Measurements from ENCODE around the gene HNRNPLL. TPM values are rescaled to one million over a fixed set of nuclear protein-coding genes. Genes with fewer than 3 reads are reported as not detected.
"Not testable (repeated sequence)": the region's sequence is repeated elsewhere in the genome, so short reads cannot be mapped to it uniquely, and the experiment has no call there.

Gene HNRNPLL
- total RNA-seq, 2 donors from 2014 or later: 24.7 to 28.3 TPM

GRCh38 chr2:38621018-38621417 is 18.3 kb upstream of the HNRNPLL start:
- ATAC-seq (no peak), DNase-seq (no peak)
- intact Hi-C loops (cut with DNase I): no loop called here

GRCh38 chr2:38620282-38620977 is 17.7 kb upstream of the HNRNPLL start:
- intact Hi-C loops (cut with DNase I): no loop called here
- ATAC-seq (peak; percentile 65 to 81), DNase-seq (no peak)

GRCh38 chr2:38619458-38620164 is 16.9 kb upstream of the HNRNPLL start:
- ATAC-seq: peak in 1 of 2 donors; percentile 66
- intact Hi-C loops (cut with DNase I): no loop called here
- DNase-seq: no peak

GRCh38 chr2:38617301-38617700 is 14.6 kb upstream of the HNRNPLL start:
- intact Hi-C loops (cut with DNase I): no loop called here
- DNase-seq: no peak
- no peak for ATAC-seq

GRCh38 chr2:38615237-38615636 is 12.5 kb upstream of the HNRNPLL start:
- ATAC-seq (peak in 1 of 2 donors; percentile 52), DNase-seq (no peak)
- intact Hi-C loops (cut with DNase I): no loop called here

GRCh38 chr2:38613849-38614213 is 11.1 kb upstream of the HNRNPLL start:
- no peak for DNase-seq
- intact Hi-C loops (cut with DNase I): no loop called here
- ATAC-seq: no peak

GRCh38 chr2:38613126-38613848 is 10.6 kb upstream of the HNRNPLL start:
- DNase-seq (no peak), ATAC-seq (peak in 1 of 2 donors; percentile 70)
- intact Hi-C loops (cut with DNase I): no loop called here

DNA sequence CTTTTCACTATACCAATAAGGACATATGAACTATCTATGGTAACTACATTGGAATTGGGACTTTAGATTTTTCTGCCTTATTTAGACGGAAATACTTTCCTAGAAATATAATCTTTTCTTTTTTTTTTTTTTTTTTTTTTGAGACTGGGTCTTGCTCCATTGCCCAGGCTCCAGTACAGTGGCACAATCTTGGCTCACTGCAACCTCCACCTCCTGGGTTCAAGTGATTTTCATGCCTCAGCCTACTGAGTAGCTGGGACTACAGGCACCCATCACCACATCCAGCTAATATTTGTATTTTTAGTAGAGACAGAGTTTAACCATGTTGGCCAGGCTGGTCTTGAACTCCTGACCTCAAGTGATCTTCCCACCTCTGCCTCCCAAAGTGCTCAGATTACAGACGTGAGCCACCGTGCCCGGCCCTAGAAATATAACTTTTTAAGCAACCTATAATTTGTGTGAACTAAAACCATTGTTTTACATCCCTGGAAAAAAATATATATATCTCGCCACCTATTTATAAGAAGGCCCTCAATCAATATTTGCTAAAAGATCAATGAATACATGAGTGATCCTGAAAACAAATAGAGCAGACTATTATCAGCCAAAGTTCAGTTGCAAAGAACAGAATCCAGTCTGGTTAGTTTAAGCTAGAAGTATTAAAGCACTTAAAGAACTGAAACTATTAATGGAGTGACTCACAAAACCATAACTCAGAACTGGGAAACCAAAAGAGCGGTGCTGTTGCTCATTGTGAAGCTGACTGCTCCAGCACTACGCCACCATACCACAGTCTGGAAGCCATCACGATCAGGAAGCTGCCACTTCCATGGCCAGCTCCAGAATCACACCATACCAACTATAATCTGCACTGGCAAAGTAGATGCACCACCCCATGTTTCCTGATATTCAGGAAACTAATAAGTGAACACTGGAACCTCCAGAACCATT is 8.4 kb upstream of the HNRNPLL start:
- DNase-seq: no peak
- ATAC-seq: no peak
- intact Hi-C loops (cut with DNase I): no loop called here

- intact Hi-C loops (cut with DNase I); ATAC-seq; DNase-seq: not testable (repeated sequence)
These were observed 6.5 kb upstream of the HNRNPLL start for GRCh38 chr2:38609246-38609645.

DNA sequence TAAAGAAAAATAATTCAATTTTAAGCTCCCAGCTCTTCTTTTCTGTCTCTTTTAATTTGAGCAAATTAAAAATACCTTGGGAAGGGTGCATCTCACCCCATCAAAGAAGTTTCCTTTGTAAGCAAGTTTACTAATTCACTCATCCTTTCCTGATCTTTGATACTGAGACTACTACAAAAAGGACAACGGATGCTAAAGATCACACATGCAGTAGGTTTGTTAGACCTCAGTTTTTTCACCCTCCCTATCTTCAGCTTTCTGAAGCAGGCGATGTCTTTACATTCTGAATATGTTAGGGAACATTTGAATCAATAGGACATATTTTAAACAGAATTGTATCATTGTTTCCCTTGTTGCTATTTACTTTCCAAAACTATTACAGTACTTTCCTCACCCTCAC is 6.0 kb upstream of the HNRNPLL start:
- DNase-seq (no peak), ATAC-seq (no peak)
- intact Hi-C loops (cut with DNase I): no loop called here

DNA sequence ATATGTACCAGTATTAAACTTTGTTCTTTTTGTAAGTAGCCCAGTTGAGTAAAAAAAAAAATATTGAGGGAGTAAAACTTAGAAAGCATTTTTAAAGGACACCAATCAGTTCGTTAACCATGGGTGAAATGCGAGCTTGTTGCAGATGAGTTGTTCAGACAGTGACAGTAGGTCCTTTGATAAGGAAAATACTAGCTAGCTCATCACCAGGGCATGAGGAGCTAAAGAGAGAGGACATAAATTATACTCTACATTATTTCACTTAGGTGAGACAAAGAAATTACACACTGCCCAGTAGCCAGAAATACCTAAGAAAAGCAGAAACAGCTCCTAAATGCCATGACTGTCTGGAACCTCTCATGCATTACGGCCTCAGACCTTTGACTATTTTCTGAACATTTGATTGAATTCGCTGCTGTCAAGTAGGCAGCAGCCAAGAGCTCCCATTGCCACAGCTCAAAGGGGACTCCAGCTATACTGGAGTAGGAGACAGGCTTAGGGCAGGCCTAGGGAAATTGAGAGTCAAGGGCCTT is 2.6 kb upstream of the HNRNPLL start:
- intact Hi-C loops (cut with DNase I): no loop called here
- ATAC-seq (no peak), DNase-seq (no peak)

GRCh38 chr2:38603402-38604290 is 918 bp upstream of the HNRNPLL start:
- intact Hi-C loops (cut with DNase I): loop anchor here in 1 of 2 donors (5.0 kb wide), 1 partner anchor 64 kb away; the partner anchor contains the start of gene GALM
- ATAC-seq (peak; percentile 77 to 85), DNase-seq (peak; percentile 85)

GRCh38 chr2:38602136-38602731 is 494 bp downstream of the HNRNPLL start:
- ATAC-seq (peak; percentile 8 to 39), DNase-seq (peak; percentile 48)
- intact Hi-C loops (cut with DNase I): loop anchor here in 1 of 2 donors (5.0 kb wide), 1 partner anchor 65 kb away; the partner anchor contains the start of gene GALM

DNA sequence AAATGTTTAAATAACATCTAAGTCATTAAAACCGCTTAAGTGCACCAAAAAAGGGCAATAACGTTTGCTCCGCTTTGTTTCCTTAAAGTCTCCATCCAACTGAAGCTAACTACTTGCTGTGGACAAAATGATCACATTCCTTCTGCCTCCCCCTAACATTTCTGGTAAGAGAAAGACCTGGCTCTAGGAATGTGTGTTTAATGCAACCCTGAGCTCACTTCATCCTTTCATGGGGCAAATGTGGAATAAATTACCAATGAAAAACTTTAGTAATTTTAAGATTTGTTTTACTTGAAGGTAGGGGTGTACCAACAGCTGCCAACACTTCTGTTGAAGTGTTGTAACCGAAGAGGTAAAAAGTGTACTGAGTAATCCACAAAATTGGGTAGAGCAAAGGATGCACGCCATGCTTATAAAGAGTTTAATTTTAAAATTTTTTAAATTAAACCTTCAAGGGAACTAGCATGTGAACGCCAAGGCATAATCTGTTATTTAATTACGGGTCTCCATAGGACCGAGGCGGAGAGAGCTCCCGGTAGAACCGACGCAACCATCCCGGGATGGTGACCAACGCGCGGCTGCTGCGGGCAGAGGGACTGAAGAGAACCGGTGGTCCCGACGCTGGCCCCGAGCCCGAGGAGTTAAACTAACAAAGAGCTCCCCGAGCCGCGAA is 1.1 kb downstream of the HNRNPLL start:
- DNase-seq: no peak
- intact Hi-C loops (cut with DNase I): loop anchor here in 1 of 2 donors (5.0 kb wide), 1 partner anchor 66 kb away; the partner anchor contains the start of gene GALM
- no peak for ATAC-seq

- DNase-seq (no peak), ATAC-seq (no peak)
- intact Hi-C loops (cut with DNase I): loop anchor here in 1 of 2 donors (5.0 kb wide), 1 partner anchor 66 kb away; the partner anchor contains the start of gene GALM
These were observed 1.7 kb downstream of the HNRNPLL start for GRCh38 chr2:38600921-38601455.

- intact Hi-C loops (cut with DNase I): loop anchor here in 1 of 2 donors (5.0 kb wide), 1 partner anchor 67 kb away; the partner anchor contains the start of gene GALM
- no peak for DNase-seq
- no peak for ATAC-seq
These were observed 2.4 kb downstream of the HNRNPLL start for GRCh38 chr2:38600242-38600891.

All from left cardiac atrium (tissue), 4 donors.